Cardiac atrium fibroblast (primary cell): ENCODE results near the gene CXCR4. TPM values are rescaled to one million over a fixed set of nuclear protein-coding genes. Genes with fewer than 3 reads are reported as not detected.

Experiments used
- total RNA-seq: library from RNA; depleted of rRNA; stranded (reverse); fragments of >200 nt; gene quantifications from 2 replicates; pipeline ENCODE4 v1.2.3, GENCODE V29; 2015

CXCR4 gene
- total RNA-seq, result 3.2 and 14.9 TPM in 2 replicates

GRCh38 chr2:136117909-136118818 is at the start of gene CXCR4:
Gene CXCR4 (minus strand): TSS chr2:136118149. CDS start chr2:136118060, 89 bp downstream.

Other genes with a start within 250 kb of the CXCR4 start
- 9.9 and 15.1 TPM in 2 replicates for gene MCM6, start 241.7 kb downstream of the CXCR4 start, total RNA-seq
- gene DARS1, start 132.5 kb downstream of the CXCR4 start, total RNA-seq, result 80.5 and 83.6 TPM in 2 replicates